Right cardiac atrium (tissue), 5 donors: ENCODE data around the gene CALCOCO1. TPM values are rescaled to one million over a fixed set of nuclear protein-coding genes. Genes with fewer than 3 reads are reported as not detected.

Source experiments
- ATAC-seq, 2 donors: fragments of 200-7000 bp; cut with Tn5 transposase; one replicate each; pipeline versions ENCODE4 v1.8.0 to v1.9.1; 2020; ENCODE audit warnings: moderate library complexity in 2 of 2, mild to moderate bottlenecking in 1 of 2
- DNase-seq, 3 donors: peaks; one replicate each; pipeline ENCODE4 v3.0.0-alpha.2; 2020
- H3K27ac ChIP-seq: one replicate; pipeline ENCODE4 v1.5.1; 2013; ENCODE audit warnings: mild to moderate bottlenecking, low read length, control low read depth, moderate library complexity
- H3K27me3 ChIP-seq: one replicate; pipeline ENCODE4 v1.6.1; 2013; ENCODE audit not compliant: control insufficient read depth, insufficient read depth
- H3K4me1 ChIP-seq: one replicate; pipeline ENCODE4 v1.6.1; 2013; ENCODE audit warnings: low read length; ENCODE audit not compliant: control insufficient read depth, insufficient read depth
- H3K4me3 ChIP-seq: one replicate; pipeline ENCODE4 v1.5.1; 2013; ENCODE audit warnings: low read length, control low read depth
- H3K9me3 ChIP-seq: one replicate; pipeline ENCODE4 v1.6.1; 2013; ENCODE audit warnings: low read length; ENCODE audit not compliant: control insufficient read depth
- WGBS: extraction: QIAGEN DNeasy Blood & Tissue Kit; methylation state at CpG from one replicate; pipeline ENCODE4 v1.1.7; 2013; 5-methylcytosine and 5-hydroxymethylcytosine counted together
- intact Hi-C, 4 donors: fragments of 100-400 bp; cut with DNase I; formaldehyde crosslinking; loops; one replicate each; pipeline versions ENCODE4 v1.11.0 to v1.14.0; 2022 to 2023
- polyA plus RNA-seq: library from polyadenylated mRNA; stranded (reverse); fragments of 200-250 nt; gene quantifications from one replicate; pipeline ENCODE4 v1.2.3, GENCODE V29; 2013
- total RNA-seq, 4 donors: library from RNA; stranded (reverse); fragmentation: NEBNext Ultra II Directional; extraction: Animal tissue kit (Norgen Biotek cat#: 25700); gene quantifications; one replicate each; pipeline ENCODE4 v1.2.1, GENCODE V29; 2021
- donor health status: healthy with polysubstance abuse.
- donor health status: DM: no; HTN: yes; CAD: no.
- donor health status: DM: no; HTN: no; CAD: no.
- donor health status: DM: no; HTN: yes; CAD: no; lungs with severe emphysema.
- donor health status: DM: yes; HTN: yes; CAD: no.

The CALCOCO1 gene
- total and polyA plus RNA-seq, 5 donors = 121 to 247 (median 197) TPM

DNA sequence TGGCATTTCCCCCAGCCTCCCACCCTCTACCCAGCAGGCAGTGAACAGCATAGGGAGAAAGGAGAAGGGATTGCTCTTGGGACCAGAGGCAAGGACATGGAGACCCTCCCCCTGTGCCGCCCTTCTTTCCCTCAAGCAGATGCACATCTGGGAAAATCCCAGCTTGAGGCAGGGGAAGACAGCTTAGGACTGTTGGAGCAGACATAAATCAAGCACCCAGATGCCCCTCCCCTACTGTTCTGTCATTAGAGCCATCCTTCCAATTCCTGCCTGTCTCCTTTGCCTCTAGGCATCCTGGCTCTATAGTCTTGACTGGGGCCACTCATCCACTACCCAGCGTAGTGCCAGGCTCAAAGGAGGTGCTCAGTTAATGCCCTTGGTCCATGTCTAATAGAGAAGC, 32.0 kb upstream of the CALCOCO1 start:
- Histone ChIP-seq H3K9me3 (no peaks in the 10 kb centered on the region), H3K27ac (no peak overlapping the region), H3K4me1 (peaks cover 3% of the 10 kb centered on the region), H3K4me3 (no peak overlapping the region), H3K27me3 (no peaks in the 10 kb centered on the region)
- 86% methylated on average over 2 of the region's 2 CpGs for WGBS
- no peak for DNase-seq
- intact Hi-C loops = no loop called here
- ATAC-seq = no peak

GRCh38 chr12:53758730-53759103, 31.5 kb upstream of the CALCOCO1 start:
- Histone ChIP-seq H3K9me3 (no peaks in the 10 kb centered on the region), H3K27ac (no peak overlapping the region), H3K27me3 (no peaks in the 10 kb centered on the region), H3K4me1 (peaks cover 3% of the 10 kb centered on the region), H3K4me3 (no peak overlapping the region)
- ATAC-seq (no peak), DNase-seq (no peak)
- 55% methylated on average over 8 of the region's 8 CpGs for WGBS
- intact Hi-C loops = no loop called here

- intact Hi-C loops = no loop called here
- WGBS = 52% methylated on average over 7 of the region's 7 CpGs
- Histone ChIP-seq H3K9me3 (no peaks in the 10 kb centered on the region), H3K4me3 (no peak overlapping the region), H3K27ac (no peak overlapping the region), H3K4me1 (peaks cover 3% of the 10 kb centered on the region), H3K27me3 (no peaks in the 10 kb centered on the region)
- ATAC-seq = no peak
- DNase-seq = no peak
Measured at GRCh38 chr12:53758081-53758729, 31.0 kb upstream of the CALCOCO1 start.

DNA sequence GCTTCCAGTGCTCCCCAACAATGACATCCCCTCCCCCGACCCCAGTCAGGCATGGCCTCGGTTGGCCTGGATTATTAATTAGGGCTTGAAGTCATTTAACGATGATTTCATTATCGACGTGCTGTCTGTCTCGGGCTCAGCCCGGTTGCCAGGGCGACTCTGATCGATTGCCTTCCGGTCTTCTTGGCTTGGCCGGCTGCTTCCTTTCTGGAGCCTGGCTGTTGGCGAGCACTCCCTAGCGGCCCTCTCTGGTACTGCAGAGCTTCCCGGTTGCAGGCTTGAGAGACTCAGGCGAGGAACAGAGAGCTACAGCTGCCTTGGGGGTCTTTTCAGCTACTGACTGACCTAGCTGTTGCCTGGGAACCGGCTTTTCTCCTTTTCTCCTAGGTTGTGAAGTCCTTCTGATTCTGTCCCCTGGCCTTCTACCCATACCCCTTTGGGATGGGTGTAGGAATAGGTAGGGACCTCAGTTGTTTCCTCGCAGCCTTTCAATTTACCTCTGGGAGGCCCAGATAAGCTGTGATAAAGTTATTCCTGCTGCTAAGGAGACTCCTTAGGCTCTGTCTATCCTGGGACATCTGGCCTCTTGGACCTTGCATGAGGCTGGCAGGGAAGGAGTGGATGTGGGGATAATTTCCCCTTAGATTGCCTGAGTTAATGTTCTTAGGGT, 30.0 kb upstream of the CALCOCO1 start:
- Histone ChIP-seq H3K27me3 (no peaks in the 10 kb centered on the region), H3K27ac (no peak overlapping the region), H3K4me3 (no peak overlapping the region), H3K4me1 (peaks cover 3% of the 10 kb centered on the region), H3K9me3 (no peaks in the 10 kb centered on the region)
- WGBS = 7% methylated on average over 17 of the region's 17 CpGs
- peak; percentile 42 to 65 for ATAC-seq
- peak; percentile 79 to 93 (median 92) for DNase-seq
- intact Hi-C loops = no loop called here

DNA sequence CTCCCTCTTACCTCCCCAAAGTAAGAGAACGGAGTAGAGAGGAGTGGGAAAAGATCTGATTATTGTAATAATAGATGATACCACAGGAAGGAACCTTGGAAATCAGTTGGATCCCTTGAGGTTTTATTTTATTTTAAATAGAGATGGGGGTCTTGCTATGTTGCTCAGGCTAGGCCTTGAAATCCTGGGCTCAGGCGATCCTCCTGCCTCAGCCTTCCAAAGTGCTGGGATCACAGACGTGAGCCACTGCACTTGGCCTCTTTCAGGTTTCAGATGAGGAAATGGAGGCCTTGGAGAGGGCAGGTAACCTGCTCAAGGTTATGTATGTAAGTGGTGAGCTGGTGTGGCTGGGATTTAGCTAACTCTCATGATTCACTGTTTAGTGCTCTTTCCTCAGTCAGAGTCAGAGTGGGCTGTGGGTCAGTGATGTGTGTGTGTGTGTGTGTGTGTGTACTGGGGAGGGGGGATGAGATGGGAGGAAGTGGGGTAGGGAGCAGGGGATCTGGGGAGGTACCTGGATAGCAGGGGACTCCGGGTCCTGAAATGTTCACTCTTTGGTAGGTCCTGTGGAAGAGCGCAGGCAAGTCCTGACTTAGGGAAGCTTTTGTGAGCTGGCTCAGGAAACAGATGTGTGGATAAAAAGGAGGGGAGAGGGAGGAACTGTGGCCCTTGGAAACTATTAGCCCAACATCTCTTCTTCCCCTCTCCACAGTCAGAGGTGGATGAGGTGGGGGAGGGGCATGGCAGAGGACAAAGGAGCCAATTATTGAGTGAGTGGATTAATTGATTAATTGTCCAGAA, 29.2 kb upstream of the CALCOCO1 start:
- DNase-seq = no peak
- intact Hi-C loops = no loop called here
- Histone ChIP-seq H3K4me1 (peaks cover 3% of the 10 kb centered on the region), H3K9me3 (no peaks in the 10 kb centered on the region), H3K4me3 (no peak overlapping the region), H3K27me3 (no peaks in the 10 kb centered on the region), H3K27ac (no peak overlapping the region)
- WGBS = 79% methylated on average over 5 of the region's 5 CpGs
- ATAC-seq = no peak

DNA sequence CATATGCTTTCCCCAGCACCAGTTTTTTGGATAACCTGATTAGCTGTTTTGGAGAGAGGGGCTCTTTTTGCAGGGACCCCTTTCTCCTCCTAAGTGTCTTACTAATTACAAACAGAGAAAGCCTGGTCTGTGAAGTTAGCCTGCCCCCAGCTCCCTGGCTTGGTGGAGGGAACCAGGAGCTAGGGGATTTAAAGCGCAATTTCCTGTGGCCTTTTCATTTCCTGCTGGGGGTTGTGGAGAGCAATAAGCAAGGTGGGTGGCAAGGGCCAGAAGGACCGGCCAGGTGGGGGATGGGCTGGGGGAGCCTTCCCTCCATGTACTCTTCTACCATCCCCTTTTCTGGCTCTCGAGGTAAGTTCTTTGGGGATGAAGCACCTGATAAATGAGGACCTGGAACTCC, 28.6 kb upstream of the CALCOCO1 start:
- intact Hi-C loops = no loop called here
- WGBS = 48% methylated on average over 3 of the region's 3 CpGs

DNA sequence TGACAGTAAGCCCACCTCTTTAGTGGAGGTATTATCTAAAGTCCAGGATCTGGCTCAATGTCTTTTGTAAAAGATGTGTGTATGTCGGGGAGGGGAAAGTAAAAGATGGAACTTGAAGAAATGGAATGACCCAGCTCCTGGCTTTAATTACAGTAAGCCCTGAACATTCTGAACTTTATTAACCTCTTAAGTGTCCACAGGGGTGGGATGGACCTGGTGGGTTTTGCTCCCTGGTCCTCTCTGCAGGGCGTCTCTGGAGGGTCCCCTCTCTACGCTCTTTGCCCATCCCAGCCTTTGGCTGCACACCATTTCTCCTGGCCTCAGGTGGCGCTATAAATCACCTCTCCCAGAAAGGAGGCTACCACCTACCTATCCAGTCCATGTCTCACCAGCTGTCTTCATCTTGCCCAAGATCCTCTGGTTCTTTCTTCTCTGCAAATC, 28.2 kb upstream of the CALCOCO1 start:
- Histone ChIP-seq H3K27me3 (no peaks in the 10 kb centered on the region), H3K27ac (no peak overlapping the region), H3K4me3 (no peak overlapping the region), H3K4me1 (peaks cover 3% of the 10 kb centered on the region), H3K9me3 (no peaks in the 10 kb centered on the region)
- ATAC-seq (no peak), DNase-seq (no peak)
- WGBS = 78% methylated on average over 4 of the region's 4 CpGs
- intact Hi-C loops = no loop called here

More for the DNA sequence above, 28.6 kb upstream of the CALCOCO1 start:
- ATAC-seq (no peak), DNase-seq (no peak)
- no peaks in the 10 kb centered on the region for H3K27me3 ChIP-seq
- no peak overlapping the region for H3K27ac ChIP-seq
- H3K9me3 ChIP-seq = no peaks in the 10 kb centered on the region
- H3K4me1 ChIP-seq = peaks cover 3% of the 10 kb centered on the region
- no peak overlapping the region for H3K4me3 ChIP-seq

DNA sequence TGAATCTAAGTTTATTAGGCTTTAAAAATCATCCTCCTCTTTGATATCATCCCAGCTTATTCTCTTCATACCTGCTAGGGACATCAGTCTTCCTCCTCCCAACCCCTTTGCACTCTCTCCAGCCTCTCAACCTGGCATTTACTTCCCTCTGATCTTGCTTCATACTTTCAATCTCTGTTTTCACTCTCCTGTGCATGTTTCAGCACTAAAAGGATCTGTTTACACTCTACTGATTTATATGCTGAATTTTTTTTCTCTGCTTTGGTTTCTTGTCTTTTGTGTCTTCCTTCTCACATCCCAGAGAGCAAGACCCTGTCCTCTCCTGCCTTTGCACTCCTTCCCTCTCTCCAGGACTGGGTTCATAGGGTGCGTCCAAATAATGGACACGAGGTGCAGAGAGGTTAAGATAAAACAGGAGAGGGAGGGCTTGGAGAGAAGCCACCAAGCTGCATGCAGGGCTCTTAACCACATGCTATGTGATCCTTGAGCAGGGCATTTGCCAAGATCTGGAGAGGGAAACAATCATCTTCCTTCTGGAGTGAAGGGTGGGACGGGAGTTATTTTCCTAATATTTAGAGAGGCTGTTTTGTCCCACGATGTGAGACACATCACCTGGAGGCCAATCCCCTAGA, 27.5 kb upstream of the CALCOCO1 start:
- Histone ChIP-seq H3K27ac (no peak overlapping the region), H3K27me3 (no peaks in the 10 kb centered on the region), H3K4me3 (no peak overlapping the region), H3K4me1 (peaks cover 3% of the 10 kb centered on the region), H3K9me3 (no peaks in the 10 kb centered on the region)
- DNase-seq (no peak), ATAC-seq (no peak)
- intact Hi-C loops = no loop called here
- WGBS = 11% methylated on average over 4 of the region's 4 CpGs

GRCh38 chr12:53754188-53754585, 26.9 kb upstream of the CALCOCO1 start:
- peaks cover 3% of the 10 kb centered on the region for H3K4me1 ChIP-seq
- WGBS = 49% methylated on average over 7 of the region's 7 CpGs
- no peaks in the 10 kb centered on the region for H3K27me3 ChIP-seq
- no peak for DNase-seq
- intact Hi-C loops = no loop called here
- H3K9me3 ChIP-seq = no peaks in the 10 kb centered on the region
- no peak overlapping the region for H3K27ac ChIP-seq
- no peak overlapping the region for H3K4me3 ChIP-seq
- ATAC-seq = no peak

GRCh38 chr12:53752621-53753020, 25.4 kb upstream of the CALCOCO1 start:
- no peaks in the 10 kb centered on the region for H3K9me3 ChIP-seq
- intact Hi-C loops = no loop called here
- ATAC-seq (no peak), DNase-seq (no peak)
- H3K27ac ChIP-seq = no peak overlapping the region
- H3K4me3 ChIP-seq = no peak overlapping the region
- H3K27me3 ChIP-seq = no peaks in the 10 kb centered on the region
- peaks cover 3% of the 10 kb centered on the region for H3K4me1 ChIP-seq
- 86% methylated on average over 3 of the region's 3 CpGs for WGBS

DNA sequence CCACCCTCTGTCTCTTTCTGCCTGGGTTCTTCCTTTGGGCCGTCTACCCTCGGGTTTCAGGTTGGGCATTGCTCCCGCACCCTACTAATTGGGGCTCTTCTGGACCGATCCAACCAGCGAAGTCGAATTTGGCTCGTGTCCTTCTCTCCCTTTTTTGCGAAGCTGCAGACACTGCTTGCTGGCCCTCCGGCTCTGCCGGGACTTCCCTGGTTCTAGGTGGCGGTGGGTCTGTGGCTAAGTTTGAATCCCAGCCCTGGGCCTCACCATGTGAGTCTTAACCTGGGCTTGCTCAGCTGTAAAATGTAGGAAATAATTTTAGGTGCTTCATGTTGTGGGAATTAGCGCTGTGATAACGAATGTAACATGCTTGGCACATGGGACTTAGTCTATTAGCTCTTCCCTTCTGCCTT, 24.9 kb upstream of the CALCOCO1 start:
- Histone ChIP-seq H3K4me1 (peaks cover 3% of the 10 kb centered on the region), H3K9me3 (no peaks in the 10 kb centered on the region), H3K27me3 (no peaks in the 10 kb centered on the region), H3K27ac (no peak overlapping the region), H3K4me3 (peak overlapping the region; percentile 62)
- 44% methylated on average over 13 of the region's 13 CpGs for WGBS
- DNase-seq = no peak
- intact Hi-C loops = no loop called here
- no peak for ATAC-seq
